NCI-H2227 (cell line): ENCODE results near the gene PRSS12.
"Not testable (repeated sequence)": the region's sequence is repeated elsewhere in the genome, so short reads cannot be mapped to it uniquely, and the experiment has no call there.

ENCODE experiments used
- DNase-seq: peaks from one replicate; lab custom pipeline; 2025; ENCODE audit not compliant: unreplicated experiment; lab: John Stamatoyannopoulos, UW

PRSS12 gene

DNA sequence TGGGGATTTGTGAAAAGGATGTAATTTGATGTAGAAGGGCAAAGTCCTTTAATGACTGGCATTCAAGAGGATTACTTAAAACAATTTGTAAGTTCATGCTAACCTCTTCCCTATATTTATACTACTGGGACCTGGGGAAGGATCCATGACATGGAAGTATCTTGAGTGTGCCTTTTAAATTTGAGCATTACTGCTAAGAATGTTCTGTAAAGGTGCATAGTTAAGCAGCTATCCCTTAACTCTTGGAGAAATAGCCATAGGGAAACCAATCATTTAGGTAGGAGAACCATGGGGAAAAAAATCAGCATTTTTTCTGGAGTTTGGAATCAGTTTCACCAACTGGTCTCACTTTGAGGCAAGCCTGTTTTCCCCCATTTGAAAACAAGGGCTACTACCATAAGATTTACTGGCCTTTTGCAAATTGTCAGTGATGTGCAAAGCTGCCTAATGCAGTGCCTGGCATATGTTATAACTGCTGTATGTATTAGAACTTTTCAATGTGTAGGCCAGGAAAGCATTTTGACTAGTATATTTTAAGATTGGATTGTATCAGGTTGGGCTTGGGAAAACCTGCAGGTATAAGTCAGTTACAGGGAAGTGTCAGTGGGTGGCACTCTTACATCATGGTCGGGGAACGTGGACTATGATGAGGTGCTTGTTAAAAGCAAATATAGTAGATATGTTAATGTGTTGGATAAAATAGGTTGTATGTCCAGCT lies 72.1 kb downstream of the PRSS12 start:
- DNase-seq = peak; percentile 44

DNA sequence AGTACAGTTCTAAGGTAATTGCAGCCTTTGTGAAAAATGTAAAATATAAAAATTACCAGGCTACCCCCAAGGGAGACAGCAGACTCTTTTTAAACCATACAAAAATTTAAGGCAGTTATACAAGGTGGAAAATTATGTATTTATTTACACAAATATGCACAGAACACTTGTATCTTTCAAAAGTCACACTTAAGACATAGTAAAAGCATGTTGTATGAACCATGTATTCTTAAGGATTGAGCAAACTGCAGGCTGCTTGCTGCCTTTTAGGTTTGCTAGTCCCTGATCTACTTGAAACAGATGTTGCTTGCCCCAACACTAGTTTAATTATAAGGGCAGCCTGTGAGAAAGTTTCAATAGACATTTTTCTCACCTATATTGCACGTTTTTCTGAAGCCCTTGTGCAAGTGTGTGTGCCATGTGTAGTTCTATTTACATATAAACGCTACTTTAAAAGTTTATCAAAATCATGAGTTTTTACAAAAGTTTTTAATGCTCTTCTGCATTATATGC lies 72.8 kb downstream of the PRSS12 start:
- no peak for DNase-seq

DNA sequence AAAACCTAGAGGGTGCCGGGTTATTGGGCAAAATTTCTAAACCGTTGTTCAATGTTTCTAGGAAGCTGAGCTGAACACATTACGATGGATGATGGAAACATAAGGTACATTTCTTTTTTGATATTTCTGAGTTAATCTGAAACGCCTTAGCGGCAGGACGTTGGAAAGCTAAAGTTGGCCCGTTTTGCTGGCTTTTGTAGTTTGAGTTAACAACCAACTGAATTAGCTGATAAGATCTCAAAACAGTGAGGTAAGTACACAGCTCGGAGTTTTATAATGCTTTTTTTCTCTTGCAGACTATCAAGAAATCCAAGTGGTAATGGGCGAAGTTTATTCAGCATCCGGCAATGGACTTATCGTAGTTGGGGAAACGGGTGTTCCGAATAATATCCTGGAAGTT lies 73.5 kb downstream of the PRSS12 start:
- no peak for DNase-seq

DNA sequence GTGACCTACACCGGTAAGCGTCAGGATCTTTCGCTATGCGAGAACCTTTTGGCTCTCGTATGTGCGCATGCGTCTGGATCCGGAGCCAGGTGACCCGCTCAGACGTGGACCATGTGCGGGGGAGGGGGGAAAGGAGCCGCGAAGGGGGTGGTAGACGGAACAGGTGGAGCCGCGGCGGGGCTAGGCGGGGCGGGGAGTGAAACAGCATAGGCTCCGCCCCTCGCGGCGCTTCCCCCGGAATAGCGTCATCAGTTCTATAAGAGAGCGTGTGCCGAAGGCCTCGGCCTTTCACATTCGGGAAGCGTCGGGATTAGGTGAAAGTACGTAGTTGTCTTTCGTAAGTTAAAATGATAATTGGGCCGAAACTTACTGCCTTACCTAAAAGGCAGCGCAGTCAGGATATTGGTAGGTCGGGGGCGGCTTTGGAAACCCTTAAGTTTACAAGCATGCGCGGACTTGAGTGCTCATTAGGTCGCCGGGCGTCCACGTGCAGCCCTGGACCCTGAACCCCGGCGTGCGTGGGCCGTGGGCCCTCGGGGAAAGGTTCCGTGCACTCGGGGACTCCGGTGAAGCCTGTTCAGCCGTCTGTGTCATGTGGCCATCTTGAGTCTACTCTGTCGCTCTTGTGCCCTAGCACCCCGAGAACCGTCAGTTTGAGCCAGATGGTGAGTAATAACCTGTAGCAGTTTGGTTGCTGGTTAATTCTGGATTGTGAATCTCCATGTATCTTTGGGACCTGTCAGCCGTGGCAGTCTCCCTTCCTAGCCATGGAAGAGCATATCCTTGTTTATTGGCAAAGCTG lies 74.1 kb downstream of the PRSS12 start:
- DNase-seq = peak; percentile 94

DNA sequence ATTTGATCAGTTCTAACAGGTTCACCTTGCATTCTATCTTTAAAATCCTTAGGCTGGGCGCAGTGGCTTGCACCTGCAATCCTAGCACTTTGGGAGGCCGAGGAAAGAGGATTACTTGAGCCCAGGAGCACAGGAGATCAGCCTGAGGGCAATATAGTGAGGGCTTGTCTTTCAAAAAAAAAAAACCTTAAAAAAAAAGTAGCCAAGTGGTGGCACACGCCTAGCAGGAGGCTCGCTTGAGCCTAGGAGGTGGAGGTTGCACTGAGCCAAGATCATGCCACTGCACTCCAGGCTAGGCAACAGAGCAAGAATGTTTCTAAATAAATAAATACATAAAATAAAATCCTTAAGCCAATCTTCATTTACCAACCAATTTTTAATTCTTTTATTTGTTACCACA lies 75.6 kb downstream of the PRSS12 start:
- DNase-seq = no peak

DNA sequence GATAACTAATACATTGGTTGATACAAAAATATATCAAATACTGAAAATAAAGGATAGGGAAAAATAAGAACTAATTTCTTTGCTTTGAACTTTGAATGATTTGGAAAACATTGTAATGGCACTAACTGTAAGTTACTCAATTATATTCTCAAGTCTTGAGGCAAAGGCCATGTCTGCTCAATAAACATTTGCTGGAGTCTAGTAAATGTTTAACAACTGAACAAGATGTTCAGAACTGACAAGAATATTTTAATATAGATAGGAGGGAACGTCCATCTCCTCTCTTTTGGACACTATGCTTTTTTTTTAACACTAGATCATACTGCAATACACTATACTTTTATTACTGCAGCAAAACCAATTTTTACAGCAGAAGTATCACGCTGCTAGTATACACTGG lies 76.2 kb downstream of the PRSS12 start:
- DNase-seq = no peak

DNA sequence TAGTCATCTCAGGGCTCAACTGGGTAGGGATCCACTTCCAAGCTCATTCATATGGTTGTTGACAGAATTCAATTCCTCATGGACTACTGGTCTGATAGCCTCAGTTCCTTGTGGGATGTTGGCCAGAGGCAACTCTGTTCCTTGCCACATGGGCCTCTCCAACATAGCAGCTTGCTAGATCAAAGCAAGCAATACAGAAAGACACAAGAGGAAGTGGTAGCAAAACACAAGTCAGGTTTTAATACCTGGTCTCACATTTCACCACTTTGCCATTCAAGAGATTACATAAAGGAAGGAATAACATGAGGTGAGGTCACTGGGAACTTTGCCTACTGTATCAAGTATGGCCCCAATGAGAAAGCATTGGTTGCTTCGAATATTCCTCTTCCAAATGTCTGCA lies 79.2 kb downstream of the PRSS12 start:
- no peak for DNase-seq

DNA sequence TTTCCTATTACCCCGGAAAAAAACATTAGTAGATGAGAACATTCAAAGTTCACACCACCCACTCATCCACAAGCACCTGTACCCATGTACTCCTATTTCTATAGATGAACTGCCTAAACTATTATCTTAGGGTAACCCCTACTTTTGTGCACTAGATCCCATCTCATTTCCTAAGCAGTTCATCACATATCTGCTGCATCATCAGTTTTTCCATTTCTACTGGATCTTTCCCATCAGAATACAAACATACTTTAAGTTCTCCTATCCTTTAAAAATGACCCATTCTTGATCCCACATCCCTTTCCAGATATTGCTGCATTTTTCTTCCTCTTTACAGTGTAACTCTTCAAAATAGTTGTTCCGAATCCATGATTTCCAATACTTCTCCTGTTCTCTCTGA lies 81.0 kb downstream of the PRSS12 start:
- DNase-seq = no peak

DNA sequence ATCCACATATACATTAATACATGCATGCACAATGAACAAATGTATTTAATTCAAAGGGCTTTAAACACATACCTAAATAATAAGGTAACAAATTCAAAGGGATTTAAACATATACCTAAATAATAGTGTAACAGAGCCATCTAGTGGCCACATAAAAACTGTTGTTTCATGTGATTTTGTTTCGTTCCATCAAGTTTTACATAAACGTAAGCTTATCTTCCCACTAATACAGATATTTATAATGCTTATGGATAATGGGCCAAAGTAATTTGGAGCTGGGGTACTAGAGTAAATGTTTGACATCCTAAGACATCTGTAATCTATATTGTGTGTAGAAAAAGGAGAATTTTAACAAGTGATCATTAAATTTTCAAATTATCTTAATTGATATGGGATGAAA lies 82.3 kb downstream of the PRSS12 start:
- DNase-seq = peak; percentile 61

DNA sequence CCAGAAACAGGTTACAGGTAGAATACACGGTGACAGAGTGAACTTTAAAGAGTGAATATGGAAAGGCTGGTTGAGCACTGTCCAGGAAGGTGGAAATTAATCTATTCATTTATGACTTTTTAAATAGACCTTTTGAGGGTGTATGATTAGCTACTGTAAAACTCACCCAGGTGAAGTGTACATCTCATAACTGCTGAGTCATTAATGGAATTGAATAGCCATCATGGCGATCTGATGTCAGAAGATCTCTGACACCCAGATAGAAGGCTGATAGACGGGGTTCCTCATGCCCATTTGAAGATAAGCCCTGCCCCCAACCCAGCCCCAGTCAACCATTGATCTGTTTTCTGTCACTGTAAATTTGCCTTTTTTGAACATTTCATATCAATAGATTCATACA lies 84.0 kb downstream of the PRSS12 start:
- no peak for DNase-seq

DNA sequence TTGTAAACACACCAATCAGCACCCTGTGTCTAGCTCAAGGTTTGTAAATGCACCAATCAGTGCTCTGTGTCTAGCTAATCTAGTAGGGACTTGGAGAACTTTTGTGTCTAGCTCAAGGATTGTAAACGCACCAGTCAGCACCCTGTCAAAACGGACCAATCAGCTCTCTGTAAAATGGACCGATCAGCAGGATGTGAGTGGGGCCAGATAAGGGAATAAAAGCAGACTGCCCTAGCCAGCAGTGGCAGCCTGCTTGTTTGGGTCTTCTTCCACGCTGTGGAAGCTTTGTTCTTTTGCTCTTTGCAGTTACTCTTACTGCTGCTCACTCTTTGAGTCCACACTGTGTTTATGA lies 86.7 kb downstream of the PRSS12 start:
- not testable (repeated sequence) for DNase-seq

DNA sequence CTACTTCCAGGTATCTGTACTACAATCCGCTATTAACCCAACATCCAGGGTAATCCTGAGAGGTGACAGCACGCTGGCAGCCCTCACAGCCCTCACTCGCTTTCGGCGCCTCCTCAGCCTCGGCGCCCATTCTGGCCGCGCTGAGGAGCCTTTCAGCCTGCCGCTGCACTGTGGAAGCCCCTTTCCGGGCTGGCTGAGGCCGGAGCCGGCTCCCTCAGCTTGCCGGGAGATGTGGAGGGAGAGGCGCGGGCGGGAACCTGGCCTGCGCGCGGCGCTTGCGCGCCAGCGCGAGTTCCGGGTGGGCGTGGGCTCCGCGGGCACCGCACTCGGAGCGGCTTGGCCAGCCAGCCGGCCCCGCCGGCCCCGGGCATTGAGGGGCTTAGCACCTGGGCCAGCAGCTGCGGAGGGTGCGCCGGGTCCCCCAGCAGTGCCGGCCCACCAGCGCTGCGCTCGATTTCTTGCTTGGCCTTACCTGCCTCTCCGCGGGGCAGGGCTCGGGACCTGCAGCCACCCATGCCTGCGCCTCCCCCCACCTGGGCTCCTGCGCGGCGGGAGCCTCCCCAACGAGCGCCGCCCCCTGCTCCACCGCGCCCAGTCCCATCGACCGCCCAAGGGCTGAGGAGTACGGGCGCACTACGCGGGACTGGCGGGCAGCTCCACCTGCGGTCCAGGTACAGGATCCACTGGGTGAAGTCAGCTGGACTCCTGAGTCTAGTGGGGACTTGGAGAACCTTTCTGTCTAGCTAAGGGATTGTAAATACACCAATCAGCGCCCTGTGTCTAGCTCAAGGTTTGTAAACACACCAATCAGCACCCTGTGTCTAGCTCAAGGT lies 87.3 kb downstream of the PRSS12 start:
- DNase-seq = peak; percentile 83

DNA sequence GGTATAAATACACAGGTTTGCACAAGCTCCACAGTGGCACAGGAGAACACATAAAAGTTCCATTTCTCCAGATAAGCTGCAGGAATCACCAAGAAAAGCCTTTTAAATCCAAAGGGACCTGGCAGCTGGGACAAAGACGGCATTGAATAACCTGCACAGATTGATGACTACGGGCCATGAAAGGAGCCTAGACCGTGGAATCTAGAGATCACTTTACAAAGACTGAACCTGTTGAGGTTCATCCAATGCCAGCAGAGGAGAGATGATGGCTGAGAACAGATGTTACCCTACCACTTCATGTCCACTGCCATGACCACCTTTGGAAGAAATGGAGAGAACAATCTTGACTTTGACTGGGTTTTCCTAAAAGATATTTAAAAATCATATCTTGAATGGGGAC lies 88.7 kb downstream of the PRSS12 start:
- no peak for DNase-seq

DNA sequence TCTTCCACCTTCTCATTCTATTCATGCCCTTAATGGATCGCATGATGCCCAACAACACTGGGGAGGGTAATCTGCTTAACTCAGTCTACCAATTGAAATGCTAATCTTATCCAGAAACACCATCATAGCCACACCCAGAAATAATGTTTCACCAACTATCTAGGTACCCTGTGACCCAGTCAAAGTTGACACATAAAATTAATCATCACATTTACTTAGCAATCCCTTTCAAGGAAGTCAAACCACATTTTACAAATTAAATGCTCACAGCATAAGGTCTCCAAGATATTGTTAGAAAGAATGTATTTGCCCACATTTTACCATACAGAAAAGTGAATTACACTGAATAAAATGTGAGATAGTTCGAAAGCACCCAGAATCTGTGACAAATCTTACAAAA lies 92.5 kb downstream of the PRSS12 start:
- DNase-seq = no peak

DNA sequence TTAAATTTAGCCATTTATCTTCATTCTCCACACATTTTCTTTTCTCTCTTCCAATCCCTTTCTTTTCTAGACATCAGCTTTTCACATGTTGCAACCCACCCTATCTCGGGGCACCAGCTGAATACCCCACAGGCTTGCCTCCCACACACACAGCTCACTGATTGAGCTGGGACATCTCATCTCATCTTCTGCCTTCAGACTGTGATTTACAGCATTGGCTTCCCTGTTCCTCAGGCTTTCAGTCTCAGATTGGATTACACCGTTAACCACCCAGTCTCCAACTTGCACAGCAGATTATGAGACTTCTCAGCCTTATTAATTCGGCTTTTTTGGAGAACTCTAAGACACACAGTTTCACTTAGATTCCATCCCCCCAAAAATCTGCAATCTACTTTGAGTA lies 93.7 kb downstream of the PRSS12 start:
- no peak for DNase-seq

DNA sequence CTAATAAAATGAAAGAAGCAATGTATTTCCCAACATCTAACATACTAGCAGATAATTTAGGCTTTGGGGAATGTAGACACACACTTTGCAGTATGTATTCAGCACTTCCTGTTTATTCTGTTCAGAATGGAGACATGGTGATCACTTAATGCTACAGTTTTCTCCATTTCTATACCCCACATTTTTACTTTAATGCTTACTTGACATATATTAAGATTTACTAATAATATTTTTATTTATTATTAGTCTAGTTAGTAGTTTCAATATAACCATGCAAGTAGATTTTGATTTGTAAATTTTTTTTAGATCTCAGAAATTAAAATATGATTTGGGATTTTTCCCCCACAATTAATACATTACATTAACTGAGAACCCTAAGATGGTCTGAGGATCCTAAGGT lies 98.4 kb downstream of the PRSS12 start:
- no peak for DNase-seq

DNA sequence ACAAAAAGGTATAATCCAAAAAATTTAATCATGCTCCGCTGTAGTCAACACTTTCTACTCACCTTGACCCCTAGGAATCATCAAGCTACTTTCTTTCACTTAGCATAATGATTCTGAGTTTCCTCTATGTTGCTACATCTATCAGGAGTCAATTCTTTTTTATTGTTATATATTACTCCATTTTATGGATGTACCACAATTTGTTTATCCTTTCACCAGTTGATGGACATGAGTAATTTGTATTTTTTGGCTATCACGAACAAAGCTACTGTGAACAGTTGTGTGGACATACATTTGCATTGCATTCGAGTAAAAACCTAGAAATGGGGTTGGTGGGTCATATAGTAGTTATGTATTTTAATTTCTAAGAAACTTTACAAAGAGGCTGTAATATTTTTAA lies 102.9 kb downstream of the PRSS12 start:
- no peak for DNase-seq

DNA sequence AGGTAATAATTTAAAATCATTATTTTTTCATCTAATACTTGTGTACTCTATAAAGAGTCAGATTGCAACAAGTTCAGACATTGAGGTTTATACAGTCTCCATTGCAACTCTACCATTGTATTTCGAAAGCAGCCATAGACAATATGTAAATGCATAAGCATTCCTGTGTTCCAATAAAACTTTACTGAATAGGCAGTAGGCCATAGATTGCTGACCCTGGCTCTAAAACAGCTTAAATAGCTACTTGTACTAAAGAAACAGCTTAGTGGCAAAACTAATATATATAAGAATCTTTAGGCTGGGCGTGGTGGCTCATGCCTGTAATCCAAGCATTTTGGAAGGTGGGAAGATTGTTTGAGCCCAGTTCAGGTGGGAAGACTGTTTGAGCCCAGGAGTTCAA lies 115.3 kb downstream of the PRSS12 start:
- no peak for DNase-seq

DNA sequence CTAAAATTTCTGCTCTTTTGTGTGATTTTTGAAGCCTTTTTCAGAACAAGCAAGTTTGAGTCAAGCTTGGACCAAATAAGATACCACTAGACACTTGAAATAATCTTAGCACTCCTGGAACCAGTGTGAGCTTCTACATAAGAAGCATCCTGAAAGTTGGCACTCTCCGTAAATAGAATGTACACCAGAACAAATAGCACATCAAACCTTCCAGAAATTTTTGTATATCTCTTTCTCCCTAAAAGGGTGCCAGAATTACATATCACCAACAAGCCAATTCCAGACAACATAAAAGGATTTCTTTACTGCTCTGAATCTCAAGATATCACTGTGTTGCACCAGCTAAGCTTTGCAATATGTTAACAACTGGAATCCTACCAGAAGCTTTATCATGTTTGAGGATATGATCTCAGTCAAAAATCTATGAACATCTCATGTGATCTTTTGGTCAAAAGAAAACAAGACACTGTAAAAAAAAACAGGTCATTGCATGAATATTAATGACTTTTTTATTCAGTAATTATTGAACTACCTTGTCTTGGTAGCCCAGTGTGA lies 117.2 kb downstream of the PRSS12 start:
- DNase-seq = no peak
